CMK (cell line): ENCODE measurements around the gene SPPL2C.
A peak's percentile ranks its signal among the peaks of the same experiment; 100 is the strongest.

Experiments
- DNase-seq: peaks from one replicate; pipeline ENCODE4 v3.0.0-alpha.2; 2010; ENCODE audit warnings: low read depth

Gene SPPL2C

DNA sequence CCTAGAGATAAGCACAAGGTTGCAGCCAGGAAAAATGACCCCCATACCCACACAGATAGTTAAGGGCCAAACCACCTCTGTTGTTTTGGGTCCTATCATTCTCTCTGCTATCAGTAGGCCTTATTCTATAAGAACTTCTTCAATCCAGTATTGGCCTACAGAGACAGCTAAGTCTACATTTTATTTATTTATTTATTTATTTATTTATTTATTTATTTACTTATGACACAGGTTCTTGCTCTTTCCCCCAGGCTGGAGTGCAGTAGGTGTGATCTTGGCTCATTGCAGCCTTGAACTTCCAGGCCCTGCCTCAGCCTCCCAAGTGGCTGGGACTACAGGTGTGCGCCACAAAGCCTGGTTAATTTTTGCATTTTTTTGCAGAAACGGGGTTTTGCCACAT, 42.2 kb downstream of the SPPL2C start:
- no peak for DNase-seq

GRCh38 chr17:45888392-45888791, 43.7 kb downstream of the SPPL2C start:
- DNase-seq: no peak

- DNase-seq: no peak
Measured at GRCh38 chr17:45889579-45889978, 44.9 kb downstream of the SPPL2C start.

GRCh38 chr17:45893725-45894021, 49.0 kb downstream of the SPPL2C start:
- no peak for DNase-seq

- DNase-seq: peak; percentile 82
Measured at GRCh38 chr17:45894022-45894784, 49.5 kb downstream of the SPPL2C start, which contains the start of gene MAPT. MAPT (plus strand) TSS chr17:45894554; CDS start chr17:45962338, 67,784 bp downstream.

GRCh38 chr17:45895304-45895968, 50.8 kb downstream of the SPPL2C start:
- DNase-seq: no peak

- DNase-seq: no peak
Measured at GRCh38 chr17:45895969-45896785, 51.5 kb downstream of the SPPL2C start.
